ENCODE measurements around the gene ARVCF.

ARVCF gene

GRCh38 chr22:20053407-20054033, 36.9 kb upstream of the ARVCF start:
- no peak for FAIRE-seq

DNA sequence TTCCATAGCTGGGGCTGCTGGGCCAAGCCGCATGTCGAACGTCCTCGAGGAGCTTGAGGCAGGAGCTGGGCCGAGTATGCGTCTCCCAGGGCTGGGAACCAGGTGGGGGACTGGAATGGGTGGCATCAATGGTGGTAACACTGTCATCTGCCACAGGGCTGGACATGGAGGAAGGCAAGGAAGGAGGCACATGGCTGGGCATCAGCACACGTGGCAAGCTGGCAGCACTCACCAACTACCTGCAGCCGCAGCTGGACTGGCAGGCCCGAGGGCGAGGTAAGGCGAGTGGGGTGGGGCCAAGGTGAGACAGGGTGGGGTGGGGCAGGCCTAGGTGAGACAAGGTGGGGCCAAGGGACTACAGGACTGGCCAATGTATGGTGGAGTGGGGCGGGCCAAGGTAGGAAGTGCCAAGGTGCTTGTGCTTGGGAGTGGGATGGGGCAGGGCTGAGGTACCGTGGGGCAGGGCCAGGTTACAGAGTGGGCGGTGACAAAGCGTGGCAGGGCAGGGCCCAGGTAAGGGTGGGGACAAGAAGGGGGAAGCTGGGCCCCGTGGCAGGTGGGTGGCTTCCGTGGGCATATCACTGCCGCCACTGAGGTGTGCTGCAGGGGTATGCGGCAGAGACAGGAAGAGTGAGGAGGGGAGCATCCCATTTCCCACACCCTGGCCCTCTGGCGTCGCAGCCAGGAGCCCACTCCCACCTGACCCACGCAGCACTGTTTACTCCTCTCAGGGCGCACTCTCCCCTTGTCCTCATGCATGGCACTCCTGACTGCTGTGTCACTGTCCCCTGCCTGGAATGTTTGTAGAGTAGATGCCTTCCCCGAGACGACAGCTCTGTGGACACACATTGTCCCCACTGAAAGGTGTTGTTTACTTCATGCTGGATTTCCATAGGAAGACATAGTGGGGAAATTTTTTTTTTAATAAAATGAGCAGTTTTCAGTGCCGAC, 36.0 kb upstream of the ARVCF start:
- FAIRE-seq: no peak

GRCh38 chr22:20051927-20052308, 35.3 kb upstream of the ARVCF start:
- no peak for FAIRE-seq

GRCh38 chr22:20046730-20047129, 30.1 kb upstream of the ARVCF start:
- FAIRE-seq: no peak

- no peak for FAIRE-seq
Observed at GRCh38 chr22:20044495-20045151, 28.0 kb upstream of the ARVCF start.

DNA sequence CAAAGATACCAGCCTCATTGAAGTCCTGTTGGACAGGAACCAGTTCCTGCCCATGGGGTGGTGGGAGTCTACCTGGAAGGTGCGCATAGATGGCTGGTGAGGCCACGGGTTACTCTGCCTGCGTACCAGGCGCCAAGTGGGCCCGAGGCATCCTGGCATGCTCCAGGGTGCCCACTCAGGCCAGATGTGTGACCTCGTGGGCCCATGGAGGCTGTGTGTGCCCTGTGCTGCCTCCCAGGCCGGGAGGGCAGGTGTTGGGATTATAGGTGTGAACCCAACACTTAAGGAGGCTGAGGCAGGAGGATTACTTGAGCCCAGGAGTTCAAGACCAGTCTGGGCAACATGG, 27.3 kb upstream of the ARVCF start:
- no peak for FAIRE-seq

DNA sequence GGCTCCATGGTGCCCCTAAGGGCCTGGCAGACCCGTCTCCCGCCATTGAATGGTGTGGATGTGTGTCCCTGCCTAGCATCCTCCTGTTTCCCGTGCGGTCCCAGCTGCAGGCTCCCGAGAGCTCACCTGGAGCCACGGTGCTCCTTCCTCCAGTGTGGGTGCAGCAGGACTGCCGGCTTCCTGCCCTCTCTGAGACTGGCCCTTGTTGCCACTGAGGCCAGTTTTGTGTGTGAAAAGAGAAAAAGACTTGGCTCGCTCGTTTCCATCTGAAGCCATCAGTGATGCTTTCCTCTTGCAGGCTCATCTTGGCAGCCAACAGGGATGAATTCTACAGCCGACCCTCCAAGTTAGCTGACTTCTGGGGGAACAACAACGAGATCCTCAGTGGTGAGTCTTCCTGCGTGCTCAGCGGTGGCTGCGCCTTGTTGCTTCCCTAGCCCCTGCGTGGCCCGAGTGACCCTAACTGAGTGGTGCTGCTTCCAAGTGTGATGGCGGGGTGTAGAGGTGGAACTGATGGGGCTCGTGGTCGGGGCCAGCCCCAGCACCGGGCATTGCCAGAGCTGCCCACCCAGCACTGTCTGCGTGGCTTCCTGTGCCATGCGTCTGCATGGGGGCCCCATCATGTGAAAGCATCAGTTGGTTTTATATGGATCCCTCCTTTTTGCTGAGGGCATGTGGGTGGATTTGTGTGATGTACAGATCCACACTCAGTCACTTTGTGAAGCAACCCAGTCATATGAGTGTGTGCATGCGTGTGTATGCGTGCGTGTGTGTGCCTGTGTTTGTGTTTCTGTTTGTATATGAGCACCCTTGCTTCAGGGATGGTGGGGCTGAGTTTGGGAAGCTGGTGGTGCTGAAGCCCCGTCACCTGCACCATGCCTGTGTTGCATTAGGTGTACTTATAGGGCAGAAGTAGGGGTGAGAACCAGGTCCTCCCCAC, 26.7 kb upstream of the ARVCF start:
- FAIRE-seq: no peak

DNA sequence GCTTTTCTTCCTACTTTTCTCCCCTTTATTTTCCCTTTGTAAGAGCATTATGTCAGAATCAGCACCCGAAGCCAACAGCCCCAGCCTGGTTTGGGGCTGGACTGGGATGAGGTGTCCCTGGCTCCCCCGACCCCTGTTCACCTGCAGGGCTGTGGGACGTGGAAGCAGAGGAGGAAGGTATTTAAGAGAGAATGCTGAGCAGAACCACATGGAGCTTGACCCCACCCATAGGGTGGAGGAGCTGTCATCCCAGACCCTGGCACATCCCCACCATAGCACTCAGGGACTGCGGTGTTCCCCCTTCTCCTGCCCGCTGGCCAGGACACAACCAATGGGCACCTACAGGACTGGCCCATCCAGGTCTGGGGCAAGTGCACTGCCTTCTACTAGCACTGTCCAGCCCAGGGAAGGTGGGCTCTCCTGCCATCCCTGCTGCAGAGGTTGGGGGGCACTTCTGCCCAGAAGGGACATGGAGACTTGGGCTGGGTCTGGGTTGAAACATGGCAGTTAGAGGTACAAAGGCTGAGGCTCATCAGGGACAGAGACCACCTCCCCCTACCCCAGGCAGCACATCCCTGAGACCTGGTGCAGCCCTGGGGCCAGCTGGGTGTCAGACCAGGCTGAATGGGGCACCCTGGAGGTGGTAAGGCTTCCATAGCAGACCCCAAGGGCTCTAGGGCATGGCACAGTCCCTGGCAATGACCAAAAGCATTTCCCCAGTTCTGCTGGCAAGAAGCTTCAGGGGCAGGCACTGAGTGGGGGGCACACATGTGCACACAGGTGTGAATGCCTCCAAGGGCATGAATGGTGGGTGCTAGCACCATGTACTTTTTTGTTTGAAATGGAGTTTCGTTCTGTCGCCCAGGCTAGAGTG, 23.9 kb upstream of the ARVCF start:
- FAIRE-seq: no peak

DNA sequence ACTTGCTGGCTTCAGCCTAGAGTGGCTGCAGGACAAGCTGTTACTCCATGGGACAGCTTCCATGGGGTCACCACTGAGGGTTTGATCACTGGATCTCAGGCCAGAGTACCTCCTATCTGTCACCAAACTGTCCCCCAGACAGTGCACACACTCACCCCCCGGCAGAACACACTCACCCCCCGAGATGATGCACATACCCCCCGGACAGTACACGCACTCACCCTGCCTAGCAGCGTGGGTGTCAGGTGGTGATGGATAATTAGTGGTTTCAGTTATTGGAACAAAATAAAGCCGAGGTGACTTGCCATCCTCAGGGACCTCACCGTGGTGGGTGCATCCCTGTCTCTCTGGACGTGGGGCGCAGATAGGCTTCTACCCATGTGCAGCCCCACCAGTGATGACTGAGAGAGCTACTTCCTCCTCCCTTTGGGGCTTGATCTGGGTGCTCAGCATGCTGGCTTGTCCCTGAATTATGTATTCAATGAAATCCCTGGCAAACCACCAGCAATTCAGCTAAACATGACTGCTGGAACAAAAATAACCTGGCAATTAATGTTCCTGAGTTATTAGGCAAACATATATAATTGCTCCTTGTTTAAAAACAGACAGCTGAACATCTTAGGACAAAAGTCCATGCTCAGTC, 23.2 kb upstream of the ARVCF start:
- FAIRE-seq: no peak

- FAIRE-seq: no peak
Observed at GRCh38 chr22:20038574-20038973, 22.0 kb upstream of the ARVCF start.

DNA sequence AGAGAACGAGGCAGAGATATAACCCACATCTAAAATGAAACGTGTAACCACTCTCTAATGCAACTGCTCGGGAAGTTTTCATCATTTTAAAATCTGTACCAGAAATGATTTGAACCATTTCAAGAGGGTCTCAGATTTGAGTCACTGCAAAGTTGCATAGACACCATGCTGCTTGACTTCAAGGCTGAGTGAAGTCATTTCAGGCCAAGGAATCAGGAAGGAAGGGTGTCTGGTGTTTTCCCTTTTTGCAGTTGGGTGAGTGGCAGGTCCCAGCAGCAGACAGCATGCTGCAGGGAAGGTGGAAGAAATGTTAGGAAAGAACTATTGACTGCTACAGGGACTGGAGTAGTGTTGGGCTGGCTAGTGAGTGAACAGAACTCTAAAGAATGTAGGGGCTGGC, 20.8 kb upstream of the ARVCF start:
- FAIRE-seq: no peak

DNA sequence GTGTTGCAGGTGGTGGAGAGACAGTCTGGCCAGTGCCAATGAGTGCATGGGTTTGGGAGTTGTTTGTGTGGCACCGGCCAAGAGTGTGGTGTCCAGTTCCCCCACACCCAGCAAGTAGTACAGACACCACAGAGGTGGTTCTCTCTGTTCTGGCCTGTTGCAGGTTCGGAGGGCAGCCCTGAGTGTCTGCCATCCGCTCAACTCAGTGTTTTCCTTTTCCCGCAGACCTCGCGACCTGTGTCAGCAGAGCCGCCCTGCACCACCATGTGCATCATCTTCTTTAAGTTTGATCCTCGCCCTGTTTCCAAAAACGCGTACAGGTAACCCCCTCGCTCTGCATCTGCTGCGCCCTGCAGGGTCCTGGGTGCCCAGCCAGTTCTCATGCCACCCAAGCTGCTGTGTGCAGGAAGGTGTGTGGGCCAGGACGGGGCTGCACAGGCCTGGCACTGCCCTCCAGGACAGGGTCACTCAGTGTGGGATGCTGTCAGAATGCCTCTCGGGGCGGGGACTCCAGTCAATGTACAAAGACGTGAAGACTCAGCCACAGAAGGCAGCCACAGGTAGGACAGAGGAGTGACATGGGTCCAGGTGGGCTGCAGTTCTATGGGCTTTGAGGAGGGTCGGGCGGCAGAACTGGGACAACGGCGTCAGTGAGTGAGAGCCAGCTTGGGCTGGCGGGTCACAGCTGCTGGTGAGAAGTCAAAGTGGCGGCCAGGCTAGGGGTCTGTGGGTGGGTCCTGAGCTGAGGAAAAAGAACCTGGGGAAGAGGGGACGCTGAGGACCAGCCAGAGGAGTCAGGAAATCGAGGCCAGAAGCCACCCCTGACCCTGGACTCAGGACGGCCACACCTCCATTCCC, 20.1 kb upstream of the ARVCF start:
- FAIRE-seq: no peak

DNA sequence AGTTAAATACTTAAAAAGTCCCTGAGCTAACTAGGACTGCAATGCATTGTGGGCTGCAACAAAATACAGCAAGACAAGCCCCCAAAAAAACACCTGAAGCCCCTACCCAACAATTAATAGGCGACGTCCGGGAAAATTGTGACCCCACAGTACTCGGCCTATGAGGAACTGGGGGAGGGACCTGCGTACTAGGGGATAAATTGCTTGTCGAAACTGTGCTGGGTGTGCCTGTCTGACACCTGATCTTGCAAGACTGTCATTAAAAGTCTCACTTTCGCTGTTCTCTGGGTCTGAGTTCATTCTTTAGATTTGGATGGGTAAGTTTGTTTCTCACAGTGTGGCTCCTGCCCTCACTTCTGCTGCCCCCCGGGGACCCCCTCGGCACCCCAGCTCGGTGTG, 19.5 kb upstream of the ARVCF start:
- no peak for FAIRE-seq

DNA sequence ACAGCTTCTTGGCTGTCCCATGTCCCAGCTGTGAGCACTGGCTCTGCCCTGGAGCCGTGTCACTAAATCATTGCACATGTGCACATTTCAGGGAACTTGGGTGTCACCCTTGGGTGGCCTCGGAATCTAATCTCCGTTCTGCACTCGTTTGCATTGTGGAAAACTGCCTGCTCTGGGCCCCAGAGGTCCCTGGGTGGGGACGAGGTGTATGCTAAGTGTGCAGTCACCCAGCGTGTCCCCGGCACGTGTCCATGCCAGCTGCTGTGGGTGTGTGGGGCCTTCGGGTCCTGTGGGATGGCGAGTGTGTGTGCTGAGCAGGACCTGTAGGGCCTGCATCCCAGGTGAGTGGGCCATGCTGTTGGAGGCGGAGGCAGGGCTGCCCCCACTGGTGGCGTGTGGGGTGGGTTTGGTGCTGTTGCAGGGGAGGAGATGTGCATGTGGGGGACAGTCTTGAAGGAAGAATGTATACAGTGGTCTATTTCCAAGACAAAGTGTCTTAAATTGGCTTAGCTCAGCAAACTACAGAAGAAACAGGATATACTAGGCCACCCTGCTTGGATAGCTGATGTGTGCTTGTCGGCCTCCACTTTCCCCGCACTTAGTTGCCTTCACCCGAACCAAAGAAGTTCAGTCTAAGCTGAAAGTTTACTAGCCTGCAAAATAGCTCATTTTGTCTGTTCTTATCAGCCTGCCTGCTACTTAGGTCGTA, 18.9 kb upstream of the ARVCF start:
- FAIRE-seq: no peak

DNA sequence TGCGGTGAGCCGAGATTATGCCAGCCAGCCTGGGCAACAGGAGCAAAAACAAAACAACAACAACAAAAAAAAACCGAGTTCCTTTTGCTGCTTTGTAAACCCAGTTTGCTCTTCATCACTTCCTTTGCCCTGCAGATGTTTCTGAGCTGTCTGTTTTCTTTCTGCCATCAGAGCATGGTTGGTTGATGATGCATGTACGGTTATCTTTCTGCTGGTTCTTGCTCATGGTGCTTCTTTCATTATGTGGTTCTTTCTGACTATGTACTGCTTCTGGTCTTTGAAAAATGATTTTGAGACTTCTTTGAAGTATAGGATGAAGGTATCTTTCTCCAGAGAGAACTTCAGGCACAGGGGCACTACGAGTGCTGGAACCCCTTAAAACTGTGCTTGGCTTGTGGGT, 17.5 kb upstream of the ARVCF start:
- FAIRE-seq: no peak

GRCh38 chr22:20033045-20033706, 16.6 kb upstream of the ARVCF start:
- FAIRE-seq: no peak

DNA sequence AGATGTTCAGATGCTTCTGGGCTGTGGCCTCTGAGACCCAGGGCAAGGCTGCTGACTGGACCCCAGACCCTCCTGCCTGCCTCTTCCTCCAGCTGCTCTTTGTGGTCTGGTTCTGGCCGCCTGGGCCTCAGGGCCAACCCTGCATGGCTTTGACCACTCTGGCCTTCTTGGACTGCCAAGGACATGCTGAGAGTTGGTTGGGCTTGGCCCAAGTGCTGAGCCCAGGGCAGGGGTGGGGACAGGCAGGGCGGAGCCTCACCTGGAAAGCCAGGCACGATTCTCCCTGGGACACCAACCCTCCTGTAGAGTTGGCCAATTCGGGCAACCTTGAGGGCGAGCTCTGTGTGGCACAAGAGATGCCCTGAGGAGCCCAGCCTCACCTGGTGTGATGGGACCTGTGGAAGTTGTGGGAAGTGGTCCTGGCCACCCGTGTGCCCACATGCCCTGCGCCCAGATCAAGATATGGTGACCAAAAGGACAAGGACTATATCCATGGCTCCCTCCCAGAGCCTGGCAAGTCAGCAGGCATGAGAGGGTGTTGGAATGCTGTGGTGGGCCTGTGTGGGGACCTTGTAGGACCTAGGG, 15.9 kb upstream of the ARVCF start:
- FAIRE-seq: no peak

DNA sequence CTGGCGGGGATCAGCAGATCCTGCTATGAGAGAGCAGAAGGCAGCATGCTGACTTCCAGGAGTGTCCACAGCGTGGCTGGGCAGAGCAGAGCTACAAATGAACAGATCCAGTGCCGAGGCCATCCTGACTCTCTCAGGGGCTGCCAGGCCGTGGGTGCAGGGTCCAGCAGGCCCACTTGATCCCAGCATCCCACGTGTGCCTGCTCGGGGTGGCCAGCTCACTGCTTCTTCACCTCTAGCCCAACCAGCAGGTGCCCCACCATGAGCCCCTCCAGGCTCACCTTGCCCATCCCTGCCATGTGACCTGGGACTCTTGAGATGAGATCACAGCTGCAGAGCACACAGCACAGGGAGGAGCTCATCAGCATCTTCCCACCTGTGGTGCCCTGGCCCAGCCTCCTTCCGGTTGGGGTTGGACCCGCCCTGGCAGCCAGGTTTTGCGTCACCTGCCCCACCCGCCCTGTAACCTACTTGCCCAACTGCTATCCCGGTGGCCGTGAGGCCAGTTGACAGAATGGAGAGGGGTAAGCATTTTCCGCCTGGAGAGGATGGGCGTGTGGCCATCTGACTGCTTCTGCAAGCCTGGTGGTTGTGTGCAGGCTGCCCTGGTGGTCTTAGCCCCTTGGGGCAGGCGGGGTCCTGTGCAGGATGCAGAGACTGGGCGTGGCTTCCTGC, 15.2 kb upstream of the ARVCF start:
- no peak for FAIRE-seq
